ENCODE data around the gene HLA-A.

DNA sequence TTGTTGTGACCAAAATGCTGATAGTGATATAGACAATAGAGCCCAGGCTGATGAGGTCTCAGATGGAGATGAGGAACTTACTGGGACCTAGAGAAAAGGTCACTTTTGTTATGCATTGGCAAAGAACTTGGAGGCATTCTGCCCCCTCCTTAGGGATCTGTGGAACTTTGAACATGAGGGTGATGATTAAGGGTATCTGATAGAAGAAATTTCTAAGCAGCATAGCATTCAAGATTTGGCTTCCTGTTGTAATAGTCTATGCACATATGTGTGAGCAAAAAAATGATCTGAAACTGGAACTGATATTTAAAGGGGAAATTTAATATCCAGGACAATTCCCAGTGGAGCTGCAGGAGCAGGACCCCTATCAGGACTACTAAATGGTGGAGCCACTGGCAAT lies 17.1 kb downstream of the HLA-A start:
- TF ChIP-seq, protein P1, sequence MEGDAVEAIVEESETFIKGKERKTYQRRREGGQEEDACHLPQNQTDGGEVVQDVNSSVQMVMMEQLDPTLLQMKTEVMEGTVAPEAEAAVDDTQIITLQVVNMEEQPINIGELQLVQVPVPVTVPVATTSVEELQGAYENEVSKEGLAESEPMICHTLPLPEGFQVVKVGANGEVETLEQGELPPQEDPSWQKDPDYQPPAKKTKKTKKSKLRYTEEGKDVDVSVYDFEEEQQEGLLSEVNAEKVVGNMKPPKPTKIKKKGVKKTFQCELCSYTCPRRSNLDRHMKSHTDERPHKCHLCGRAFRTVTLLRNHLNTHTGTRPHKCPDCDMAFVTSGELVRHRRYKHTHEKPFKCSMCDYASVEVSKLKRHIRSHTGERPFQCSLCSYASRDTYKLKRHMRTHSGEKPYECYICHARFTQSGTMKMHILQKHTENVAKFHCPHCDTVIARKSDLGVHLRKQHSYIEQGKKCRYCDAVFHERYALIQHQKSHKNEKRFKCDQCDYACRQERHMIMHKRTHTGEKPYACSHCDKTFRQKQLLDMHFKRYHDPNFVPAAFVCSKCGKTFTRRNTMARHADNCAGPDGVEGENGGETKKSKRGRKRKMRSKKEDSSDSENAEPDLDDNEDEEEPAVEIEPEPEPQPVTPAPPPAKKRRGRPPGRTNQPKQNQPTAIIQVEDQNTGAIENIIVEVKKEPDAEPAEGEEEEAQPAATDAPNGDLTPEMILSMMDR (IDR thresholded peaks at IDR 0.05; ENCODE audit: low read length): no peak
- TF ChIP-seq EZH2phosphoT487 (IDR thresholded peaks at IDR 0.05; ENCODE audit: low read length): no peak

Data from MM.1S (cell line).